Lower lobe of right lung (tissue), 2 donors: Measurements from ENCODE around the gene TCP10L. TPM values are rescaled to one million over a fixed set of nuclear protein-coding genes. Genes with fewer than 3 reads are reported as not detected.

Experiments used
- ATAC-seq, 2 donors: fragments of 200-7000 bp; cut with Tn5 transposase; one replicate each; pipeline ENCODE4 v1.9.1; 2020 to 2022; ENCODE audit warnings: mild to moderate bottlenecking in 2 of 2, moderate library complexity in 2 of 2
- DNase-seq: peaks from one replicate; pipeline ENCODE4 v3.0.0-alpha.2; 2020
- H3K27ac ChIP-seq: fragments of 200-600 bp; one replicate; pipeline ENCODE4 v1.8.0; 2022
- H3K27me3 ChIP-seq: fragments of 200-600 bp; one replicate; pipeline ENCODE4 v1.8.0; 2022; ENCODE audit warnings: low read depth
- H3K36me3 ChIP-seq: fragments of 200-600 bp; one replicate; pipeline ENCODE4 v1.8.0; 2022; ENCODE audit warnings: mild to moderate bottlenecking
- H3K4me1 ChIP-seq: fragments of 200-600 bp; one replicate; pipeline ENCODE4 v1.8.0; 2022
- H3K4me3 ChIP-seq: fragments of 200-600 bp; one replicate; pipeline ENCODE4 v1.8.0; 2022; ENCODE audit warnings: mild to moderate bottlenecking
- H3K9me3 ChIP-seq: fragments of 200-600 bp; one replicate; pipeline ENCODE4 v1.8.0; 2022
- CTCF ChIP-seq: fragments of 200-600 bp; IDR thresholded peaks from one replicate; pipeline ENCODE4 v1.8.0; 2022; ENCODE audit warnings: antibody characterized with exemption, mild to moderate bottlenecking
- intact Hi-C: fragments of 100-400 bp; cut with DNase I; formaldehyde crosslinking; loops from one replicate; pipeline ENCODE4 v1.11.0; 2022
- total RNA-seq: library from RNA; stranded (reverse); fragmentation: NEBNext Ultra II Directional; extraction: Animal tissue kit (Norgen Biotek cat#: 25700); gene quantifications from one replicate; pipeline ENCODE4 v1.2.1, GENCODE V29; 2021
- donor health status: DM: no; HTN: yes; CAD: no; lungs with severe emphysema.

The TCP10L gene
- total RNA-seq, 1 donor from 2014 or later: 0.71 TPM

- Histone ChIP-seq H3K27me3 (no peaks in the 10 kb centered on the region), H3K36me3 (no peaks in the 10 kb centered on the region), H3K9me3 (no peaks in the 10 kb centered on the region), H3K27ac (no peak overlapping the region), H3K4me3 (no peak overlapping the region), H3K4me1 (no peaks in the 10 kb centered on the region)
- ATAC-seq (no peak), DNase-seq (no peak)
- TF ChIP-seq CTCF: no peak
- intact Hi-C loops: no loop called here
Measured at GRCh38 chr21:32539378-32539777, 45.9 kb downstream of the TCP10L start.

GRCh38 chr21:32538147-32538792 is 47.1 kb downstream of the TCP10L start:
- Histone ChIP-seq H3K27ac (no peak overlapping the region), H3K36me3 (no peaks in the 10 kb centered on the region), H3K9me3 (no peaks in the 10 kb centered on the region), H3K27me3 (no peaks in the 10 kb centered on the region), H3K4me1 (no peaks in the 10 kb centered on the region), H3K4me3 (no peak overlapping the region)
- TF ChIP-seq CTCF: no peak
- intact Hi-C loops: no loop called here
- ATAC-seq (no peak), DNase-seq (no peak)

GRCh38 chr21:32537569-32537881 is 47.8 kb downstream of the TCP10L start:
- H3K9me3 ChIP-seq: no peaks in the 10 kb centered on the region
- DNase-seq (no peak), ATAC-seq (no peak)
- TF ChIP-seq CTCF: no peak
- no peaks in the 10 kb centered on the region for H3K36me3 ChIP-seq
- H3K4me3 ChIP-seq: no peak overlapping the region
- intact Hi-C loops: no loop called here
- no peaks in the 10 kb centered on the region for H3K4me1 ChIP-seq
- no peaks in the 10 kb centered on the region for H3K27me3 ChIP-seq
- no peak overlapping the region for H3K27ac ChIP-seq

- Histone ChIP-seq H3K4me1 (no peaks in the 10 kb centered on the region), H3K27me3 (no peaks in the 10 kb centered on the region), H3K36me3 (no peaks in the 10 kb centered on the region), H3K9me3 (no peaks in the 10 kb centered on the region), H3K27ac (no peak overlapping the region), H3K4me3 (no peak overlapping the region)
- DNase-seq: no peak
- no peak for ATAC-seq
- no peak for TF ChIP-seq CTCF
- intact Hi-C loops: no loop called here
Measured at GRCh38 chr21:32535612-32536011, 49.7 kb downstream of the TCP10L start.

- no peak overlapping the region for H3K27ac ChIP-seq
- H3K4me1 ChIP-seq: no peaks in the 10 kb centered on the region
- DNase-seq (no peak), ATAC-seq (no peak)
- no peaks in the 10 kb centered on the region for H3K36me3 ChIP-seq
- intact Hi-C loops: no loop called here
- no peak overlapping the region for H3K4me3 ChIP-seq
- H3K9me3 ChIP-seq: no peaks in the 10 kb centered on the region
- no peaks in the 10 kb centered on the region for H3K27me3 ChIP-seq
- TF ChIP-seq CTCF: no peak
Measured at GRCh38 chr21:32534113-32534512, 51.2 kb downstream of the TCP10L start.

- Histone ChIP-seq H3K36me3 (no peaks in the 10 kb centered on the region), H3K4me3 (no peak overlapping the region), H3K9me3 (no peaks in the 10 kb centered on the region), H3K27me3 (no peaks in the 10 kb centered on the region), H3K27ac (no peak overlapping the region), H3K4me1 (no peaks in the 10 kb centered on the region)
- TF ChIP-seq CTCF: no peak
- DNase-seq: no peak
- no peak for ATAC-seq
- intact Hi-C loops: no loop called here
Measured at GRCh38 chr21:32533611-32534010, 51.7 kb downstream of the TCP10L start.
